HG03139 (cell line): ENCODE measurements around the gene SCN7A.
"Not testable (repeated sequence)": the region's sequence is repeated elsewhere in the genome, so short reads cannot be mapped to it uniquely, and the experiment has no call there.

Experiments
- ATAC-seq: cut with Tn5 transposase; IDR thresholded peaks from one replicate; pipeline ENCODE4 v1.9.1; 2021; ENCODE audit not compliant: unreplicated experiment

SCN7A gene

DNA sequence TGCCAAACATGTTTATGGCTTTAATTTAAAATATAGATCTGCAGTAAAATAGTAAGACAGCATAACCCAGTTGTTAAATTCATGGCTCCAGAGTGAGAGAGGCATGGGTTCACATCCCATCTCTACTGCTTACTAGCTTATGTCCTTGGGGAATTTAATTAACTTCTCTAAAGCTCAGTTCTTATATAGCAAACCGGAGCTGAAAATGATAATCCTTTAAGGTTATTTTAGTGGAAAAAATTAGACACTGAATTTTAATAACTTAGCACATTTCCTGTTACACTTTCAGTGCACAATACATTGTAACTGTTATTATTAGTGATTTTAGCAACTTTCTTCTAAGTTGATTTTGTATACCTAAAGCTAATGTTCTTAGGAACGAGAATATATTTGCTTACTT lies 133.1 kb downstream of the SCN7A start:
- no peak for ATAC-seq

GRCh38 chr2:166360426-166360825 lies 133.6 kb downstream of the SCN7A start:
- ATAC-seq = no peak

- not testable (repeated sequence) for ATAC-seq
Measured at GRCh38 chr2:166357950-166358321, 136.1 kb downstream of the SCN7A start.

GRCh38 chr2:166357068-166357949 lies 136.7 kb downstream of the SCN7A start:
- ATAC-seq = no peak
